WTC11 (cell line): ENCODE results near the gene THSD4. TPM values are rescaled to one million over a fixed set of nuclear protein-coding genes. Genes with fewer than 3 reads are reported as not detected.

Experiments used
- ATAC-seq: fragments of 200-7000 bp; cut with Tn5 transposase; 2 replicates; pipeline ENCODE4 v1.10.0; 2021; ENCODE audit warnings: mild to moderate bottlenecking, moderate library complexity
- CTCF ChIA-PET: fragments of 300-600 bp; sonication (Branson Sonifier 250); formaldehyde crosslinking; loops from one replicate; lab custom pipeline; 2021; ENCODE audit warnings: antibody characterized with exemption; lab: Charles Lee
- POLR2A ChIA-PET: fragments of 350-600 bp; sonication (Branson Sonifier 250); formaldehyde crosslinking; loops from one replicate; lab custom pipeline; 2021; ENCODE audit warnings: antibody characterized with exemption; lab: Charles Lee
- DNase-seq: peaks from one replicate; pipeline ENCODE4 v3.0.0; 2021; ENCODE audit warnings: low spot score
- H3K27ac Mint-ChIP-seq: 2 replicates; pipeline ENCODE4 v1.8.0; 2021; ENCODE audit warnings: mixed read lengths
- H3K27me3 Mint-ChIP-seq: 2 replicates; pipeline ENCODE4 v1.8.0; 2021; ENCODE audit warnings: low read depth, mild to moderate bottlenecking, moderate library complexity, mixed read lengths
- H3K36me3 Mint-ChIP-seq: 2 replicates; pipeline ENCODE4 v1.8.0; 2021; ENCODE audit warnings: mixed read lengths
- H3K4me1 Mint-ChIP-seq: 2 replicates; pipeline ENCODE4 v1.8.0; 2022; ENCODE audit warnings: mixed read lengths
- H3K4me3 Mint-ChIP-seq: 2 replicates; pipeline ENCODE4 v1.8.0; 2021; ENCODE audit warnings: mild to moderate bottlenecking, moderate library complexity, mixed read lengths
- H3K9me3 Mint-ChIP-seq: 2 replicates; pipeline ENCODE4 v1.8.0; 2021; ENCODE audit warnings: mixed read lengths
- CDX4 ChIP-seq: fragments of 250-450 bp; sonication (Bioruptor Pico); IDR thresholded peaks from 2 replicates; pipeline ENCODE4 v1.9.0; 2021; ENCODE audit warnings: moderate library complexity, mild to moderate bottlenecking, inconsistent platforms, borderline replicate concordance
- CTCF ChIP-seq: fragments of 200-600 bp; IDR thresholded peaks from 2 replicates; pipeline ENCODE4 v1.8.0; 2022; ENCODE audit warnings: antibody characterized with exemption
- E2F1 ChIP-seq: sonication (generic); formaldehyde crosslinking; IDR thresholded peaks from 2 replicates; pipeline ENCODE4 v1.8.0; 2022; ENCODE audit warnings: mild to moderate bottlenecking, missing genetic modification reagents
- E2F5 ChIP-seq: sonication (generic); formaldehyde crosslinking; IDR thresholded peaks from 2 replicates; pipeline ENCODE4 v1.8.1; 2022; ENCODE audit warnings: mild to moderate bottlenecking, moderate library complexity, missing genetic modification reagents
- ERG ChIP-seq: fragments of 250-450 bp; sonication (Bioruptor Pico); IDR thresholded peaks from 2 replicates; pipeline ENCODE4 v1.8.0; 2021; ENCODE audit warnings: mild to moderate bottlenecking
- ESRRA ChIP-seq: sonication (generic); formaldehyde crosslinking; IDR thresholded peaks from 2 replicates; pipeline ENCODE4 v1.8.1; 2022; ENCODE audit warnings: mild to moderate bottlenecking, missing genetic modification reagents, borderline replicate concordance
- HMGXB4 ChIP-seq: sonication (generic); formaldehyde crosslinking; IDR thresholded peaks from 2 replicates; pipeline ENCODE4 v1.8.1; 2023; ENCODE audit warnings: mild to moderate bottlenecking, moderate library complexity, missing genetic modification reagents
- JAZF1 ChIP-seq: fragments of 250-450 bp; sonication (Bioruptor Pico); IDR thresholded peaks from 2 replicates; pipeline ENCODE4 v1.9.0; 2021; ENCODE audit warnings: moderate library complexity, mild to moderate bottlenecking, inconsistent platforms
- PREB ChIP-seq: sonication (generic); formaldehyde crosslinking; IDR thresholded peaks from 2 replicates; pipeline ENCODE4 v1.8.1; 2022; ENCODE audit warnings: mild to moderate bottlenecking, missing genetic modification reagents, moderate library complexity, borderline replicate concordance
- PRRX2 ChIP-seq: fragments of 250-450 bp; sonication (Bioruptor Pico); IDR thresholded peaks from 2 replicates; pipeline ENCODE4 v1.8.0; 2021; ENCODE audit warnings: mild to moderate bottlenecking
- RORB ChIP-seq: fragments of 250-450 bp; sonication (Bioruptor Pico); IDR thresholded peaks from 2 replicates; pipeline ENCODE4 v1.9.0; 2021; ENCODE audit warnings: mild to moderate bottlenecking
- ZNF263 ChIP-seq: sonication (generic); formaldehyde crosslinking; IDR thresholded peaks from 2 replicates; pipeline ENCODE4 v1.8.1; 2022; ENCODE audit warnings: low read depth, mild to moderate bottlenecking, moderate library complexity, missing genetic modification reagents
- total RNA-seq: library from RNA; stranded (reverse); gene quantifications from 3 replicates; pipeline ENCODE4 v1.2.3, GENCODE V29; 2021

The THSD4 gene
- total RNA-seq, 1 experiment from 2014 or later, result 7.8 TPM

GRCh38 chr15:71630475-71630809 lies 515.2 kb downstream of the THSD4 start (continued):
- TF ChIP-seq CDX4 (no peak), JAZF1 (CRISPR knock-in tag) (no peak), E2F5 (CRISPR knock-in tag) (no peak), PREB (CRISPR knock-in tag) (no peak), ERG (no peak)

- CTCF ChIA-PET, result interaction anchor here (0.6 kb wide), 1 partner anchor 55 kb away, joined by 4 read pairs; no protein-coding TSS in a partner anchor
- Mint-ChIP-seq H3K27ac (no peak overlapping the region), H3K27me3 (no peaks in the 10 kb centered on the region), H3K9me3 (no peaks in the 10 kb centered on the region), H3K4me1 (peaks cover 55% of the 10 kb centered on the region), H3K4me3 (no peak overlapping the region), H3K36me3 (no peaks in the 10 kb centered on the region)
- DNase-seq (no peak), ATAC-seq (no peak)
- POLR2A ChIA-PET, result no interaction called here
- TF ChIP-seq ZNF263 (no peak), HMGXB4 (CRISPR knock-in tag) (no peak)
Observed at GRCh38 chr15:71632576-71633195, 517.4 kb downstream of the THSD4 start.

GRCh38 chr15:71634820-71635560 lies 519.7 kb downstream of the THSD4 start:
- ATAC-seq, result no peak
- H3K36me3 Mint-ChIP-seq, result no peaks in the 10 kb centered on the region
- no peak for DNase-seq
- POLR2A ChIA-PET, result interaction anchor here (0.7 kb wide), 1 partner anchor 87 kb away, joined by 3 read pairs; no protein-coding TSS in a partner anchor
- H3K4me1 Mint-ChIP-seq, result peaks cover 32% of the 10 kb centered on the region
- no peaks in the 10 kb centered on the region for H3K9me3 Mint-ChIP-seq
- CTCF ChIA-PET, result interaction anchor here (0.7 to 1.8 kb wide), 3 partner anchors 59 to 166 kb away, joined by 3 to 7 read pairs (median 3); no protein-coding TSS in a partner anchor
- no peaks in the 10 kb centered on the region for H3K27me3 Mint-ChIP-seq
- TF ChIP-seq PRRX2 (0 out of 2 replicates have a peak, but pooled peaks have one; percentile 40), E2F1 (CRISPR knock-in tag) (no peak)
- no peak overlapping the region; the same call in 1 of the 2 replicates for H3K27ac Mint-ChIP-seq
- no peak overlapping the region for H3K4me3 Mint-ChIP-seq

GRCh38 chr15:71635735-71636134 lies 520.5 kb downstream of the THSD4 start:
- CTCF ChIA-PET, result interaction anchor here (1.2 to 1.8 kb wide), 2 partner anchors 60 to 108 kb away, joined by 3 to 7 read pairs; no protein-coding TSS in a partner anchor
- TF ChIP-seq PRRX2 (no peak), RORB (CRISPR knock-in tag) (no peak), ESRRA (CRISPR knock-in tag) (no peak), CTCF (no peak)

More at GRCh38 chr15:71635735-71636134, 520.5 kb downstream of the THSD4 start:
- ATAC-seq (no peak), DNase-seq (no peak)
- Mint-ChIP-seq H3K27me3 (no peaks in the 10 kb centered on the region), H3K4me3 (no peak overlapping the region), H3K4me1 (peaks cover 30% of the 10 kb centered on the region), H3K27ac (no peak overlapping the region; the same call in 1 of the 2 replicates), H3K36me3 (no peaks in the 10 kb centered on the region), H3K9me3 (no peaks in the 10 kb centered on the region)
- POLR2A ChIA-PET, result no interaction called here
